GM19463 (cell line): Measurements from ENCODE around the gene ANKRD33.

Experiments used
- ATAC-seq: cut with Tn5 transposase; IDR thresholded peaks from one replicate; pipeline ENCODE4 v1.9.1; 2021; ENCODE audit warnings: mild to moderate bottlenecking, moderate library complexity; ENCODE audit not compliant: unreplicated experiment

ANKRD33 gene

DNA sequence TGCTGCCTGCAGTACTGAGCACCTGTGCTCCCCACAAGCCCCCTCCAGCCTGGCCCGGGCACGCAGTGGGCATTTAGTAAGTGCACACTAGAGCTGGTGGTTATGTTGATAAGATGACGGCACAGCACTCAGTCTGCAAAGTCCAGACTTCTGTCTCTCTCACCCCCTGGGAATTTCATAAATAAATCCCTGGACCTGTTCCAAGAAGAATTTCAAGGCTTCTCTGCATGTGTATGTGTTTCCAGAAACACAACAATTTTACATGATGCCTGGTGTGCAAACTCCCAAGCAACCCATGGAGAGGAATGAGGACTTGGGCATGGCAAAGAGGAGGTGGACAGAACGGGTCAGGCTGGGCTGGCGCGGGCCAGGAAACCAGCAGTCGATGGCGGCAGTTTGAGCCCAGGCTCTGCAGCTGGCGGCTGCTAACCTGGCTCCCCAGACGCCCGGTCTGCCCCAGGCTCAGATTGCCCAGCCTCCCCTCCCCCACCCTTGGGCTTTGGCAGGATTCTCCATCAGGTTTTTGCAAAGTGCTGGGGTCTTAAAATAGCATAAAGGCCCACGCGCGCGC lies 53.2 kb downstream of the ANKRD33 start:
- ATAC-seq = no peak
